Trophoblast cell (in vitro differentiated cells and primary cell): ENCODE measurements around the gene MARK1.
A peak's percentile ranks its signal among the peaks of the same experiment; 100 is the strongest.

Experiments used
- DNase-seq, 2 donors: peaks; one replicate each; pipeline ENCODE4 v3.0.0-alpha.2; 2016
- H2AFZ ChIP-seq: 2 replicates; pipeline ENCODE4 v1.6.1; 2013; ENCODE audit warnings: low read length, moderate library complexity, mild to moderate bottlenecking; ENCODE audit not compliant: insufficient read depth, poor library complexity
- H2AK5ac ChIP-seq: 2 replicates; pipeline ENCODE4 v1.6.1; 2013; ENCODE audit warnings: mild to moderate bottlenecking, low read length
- H2BK120ac ChIP-seq: 2 replicates; pipeline ENCODE4 v1.6.1; 2013; ENCODE audit warnings: low read length, mild to moderate bottlenecking, moderate library complexity; ENCODE audit not compliant: insufficient read depth, poor library complexity
- H2BK12ac ChIP-seq: 2 replicates; pipeline ENCODE4 v1.6.1; 2013; ENCODE audit warnings: mild to moderate bottlenecking, low read length, moderate library complexity
- H2BK5ac ChIP-seq: 2 replicates; pipeline ENCODE4 v1.6.1; 2013; ENCODE audit warnings: low read length, low read depth, moderate library complexity, mild to moderate bottlenecking; ENCODE audit not compliant: poor library complexity
- H3K14ac ChIP-seq: 2 replicates; pipeline ENCODE4 v1.6.1; 2013; ENCODE audit warnings: mild to moderate bottlenecking, low read length
- H3K18ac ChIP-seq: 2 replicates; pipeline ENCODE4 v1.6.1; 2013; ENCODE audit warnings: mild to moderate bottlenecking, low read length
- H3K23ac ChIP-seq: 2 replicates; pipeline ENCODE4 v1.6.1; 2013; ENCODE audit warnings: low read length
- H3K27ac ChIP-seq: 2 replicates; pipeline ENCODE4 v1.5.1; 2013; ENCODE audit warnings: low read depth, mild to moderate bottlenecking, inconsistent platforms, low read length, moderate library complexity
- H3K27me3 ChIP-seq: 2 replicates; pipeline ENCODE4 v1.6.1; 2013; ENCODE audit warnings: inconsistent platforms, mild to moderate bottlenecking, low read length, moderate library complexity; ENCODE audit not compliant: insufficient read depth
- H3K36me3 ChIP-seq, 2 experiments: 1 replicate in 1 of 2; 2 replicates in 1 of 2; pipeline ENCODE4 v1.6.1; 2013; ENCODE audit warnings: low read length in 2 of 2, mild to moderate bottlenecking in 2 of 2, moderate library complexity in 1 of 2; ENCODE audit not compliant: insufficient read depth in 2 of 2, control insufficient read depth in 1 of 2
- H3K4ac ChIP-seq: 2 replicates; pipeline ENCODE4 v1.6.1; 2013; ENCODE audit warnings: low read depth, mild to moderate bottlenecking, low read length, moderate library complexity
- H3K4me1 ChIP-seq, 2 experiments: 1 replicate in 1 of 2; 2 replicates in 1 of 2; pipeline ENCODE4 v1.6.1; 2013; ENCODE audit warnings: low read length in 2 of 2, mild to moderate bottlenecking in 2 of 2, moderate library complexity in 1 of 2; ENCODE audit not compliant: insufficient read depth in 2 of 2, control insufficient read depth in 1 of 2
- H3K4me2 ChIP-seq: 2 replicates; pipeline ENCODE4 v1.6.1; 2013; ENCODE audit warnings: inconsistent platforms, mild to moderate bottlenecking, low read length, moderate library complexity
- H3K4me3 ChIP-seq: 2 replicates; pipeline ENCODE4 v1.5.1; 2013; ENCODE audit warnings: mild to moderate bottlenecking, low read depth, low read length, inconsistent platforms
- H3K79me1 ChIP-seq: one replicate; pipeline ENCODE4 v1.6.1; 2013; ENCODE audit warnings: low read length
- H3K79me2 ChIP-seq: 2 replicates; pipeline ENCODE4 v1.6.1; 2013; ENCODE audit warnings: low read length, mild to moderate bottlenecking; ENCODE audit not compliant: control insufficient read depth, insufficient read depth, poor library complexity
- H3K9ac ChIP-seq: 2 replicates; pipeline ENCODE4 v1.6.1; 2013; ENCODE audit warnings: mild to moderate bottlenecking, low read length
- H3K9me3 ChIP-seq: 2 replicates; pipeline ENCODE4 v1.6.1; 2013; ENCODE audit warnings: low read depth, mild to moderate bottlenecking, control low read depth, inconsistent platforms, low read length; ENCODE audit not compliant: insufficient read depth
- H4K12ac ChIP-seq: 2 replicates; pipeline ENCODE4 v1.6.1; 2013; ENCODE audit warnings: low read depth, mild to moderate bottlenecking, low read length, moderate library complexity
- H4K8ac ChIP-seq: 2 replicates; pipeline ENCODE4 v1.6.1; 2013; ENCODE audit warnings: low read depth, mild to moderate bottlenecking, low read length, moderate library complexity
- H4K91ac ChIP-seq: one replicate; pipeline ENCODE4 v1.6.1; 2013; ENCODE audit warnings: low read depth, mild to moderate bottlenecking, low read length, moderate library complexity
- WGBS: extraction: QIAGEN DNeasy Blood & Tissue Kit; methylation state at CpG from one replicate; pipeline ENCODE4 v1.1.7; 2013; ENCODE audit warnings: missing lambda C conversion rate; ENCODE audit not compliant: insufficient read length, insufficient coverage; ENCODE audit errors: extremely low coverage; 5-methylcytosine and 5-hydroxymethylcytosine counted together

Gene MARK1

GRCh38 chr1:220516014-220516721 is 11.8 kb upstream of the MARK1 start:
- Histone ChIP-seq H4K8ac (no peak overlapping the region), H3K23ac (no peak overlapping the region), H2BK5ac (no peak overlapping the region), H3K4ac (no peak overlapping the region), H2BK120ac (no peak overlapping the region), H2AK5ac (no peak overlapping the region), H3K18ac (no peak overlapping the region), H3K79me1 (no peaks in the 10 kb centered on the region), H3K36me3 (no peaks in the 10 kb centered on the region), H3K14ac (no peak overlapping the region), H3K4me1 (no peaks in the 10 kb centered on the region), H3K4me3 (no peak overlapping the region), H3K9me3 (no peaks in the 10 kb centered on the region), H3K4me2 (no peak overlapping the region), H4K91ac (no peak overlapping the region), H3K27me3 (no peaks in the 10 kb centered on the region), H3K27ac (no peak overlapping the region), H4K12ac (no peak overlapping the region), H3K9ac (no peak overlapping the region), H3K79me2 (no peaks in the 10 kb centered on the region), H2BK12ac (no peak overlapping the region), H2AFZ (no peak overlapping the region)
- DNase-seq, result no peak
- no CpG with 5 or more reads among the region's 6 CpGs for WGBS

DNA sequence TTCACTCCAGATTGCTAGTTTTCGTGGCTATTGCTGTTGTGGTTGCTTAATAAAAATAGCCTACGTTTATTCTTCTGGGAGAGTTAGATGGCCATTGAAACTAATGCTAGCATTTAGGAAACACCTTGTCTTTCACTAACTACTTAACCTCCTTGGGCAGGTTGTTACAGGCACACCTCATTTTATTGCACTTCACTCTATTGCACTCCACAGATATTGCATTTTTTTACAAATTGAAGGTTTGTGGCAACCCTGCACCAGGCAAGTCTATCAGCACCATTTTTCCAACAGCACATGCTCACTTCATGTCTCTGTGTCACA is 11.3 kb upstream of the MARK1 start:
- H3K4ac ChIP-seq, result no peak overlapping the region
- H4K8ac ChIP-seq, result no peak overlapping the region
- H3K4me1 ChIP-seq, result no peaks in the 10 kb centered on the region
- no peak overlapping the region for H3K18ac ChIP-seq
- no peak overlapping the region for H3K14ac ChIP-seq
- H3K79me1 ChIP-seq, result no peaks in the 10 kb centered on the region
- H2BK12ac ChIP-seq, result no peak overlapping the region
- no peak overlapping the region for H3K4me2 ChIP-seq
- H2AK5ac ChIP-seq, result no peak overlapping the region
- H3K9me3 ChIP-seq, result no peaks in the 10 kb centered on the region
- H3K79me2 ChIP-seq, result no peaks in the 10 kb centered on the region
- no peak overlapping the region for H2BK120ac ChIP-seq
- no peak overlapping the region for H2AFZ ChIP-seq
- no peak overlapping the region for H3K23ac ChIP-seq
- no peak overlapping the region for H3K27ac ChIP-seq
- no peak overlapping the region for H4K12ac ChIP-seq
- no peak overlapping the region for H3K9ac ChIP-seq
- H3K4me3 ChIP-seq, result no peak overlapping the region
- DNase-seq, result no peak
- no peak overlapping the region for H2BK5ac ChIP-seq
- no peaks in the 10 kb centered on the region for H3K36me3 ChIP-seq
- H3K27me3 ChIP-seq, result no peaks in the 10 kb centered on the region
- H4K91ac ChIP-seq, result no peak overlapping the region
- WGBS, result no CpG with 5 or more reads among the region's 2 CpGs

DNA sequence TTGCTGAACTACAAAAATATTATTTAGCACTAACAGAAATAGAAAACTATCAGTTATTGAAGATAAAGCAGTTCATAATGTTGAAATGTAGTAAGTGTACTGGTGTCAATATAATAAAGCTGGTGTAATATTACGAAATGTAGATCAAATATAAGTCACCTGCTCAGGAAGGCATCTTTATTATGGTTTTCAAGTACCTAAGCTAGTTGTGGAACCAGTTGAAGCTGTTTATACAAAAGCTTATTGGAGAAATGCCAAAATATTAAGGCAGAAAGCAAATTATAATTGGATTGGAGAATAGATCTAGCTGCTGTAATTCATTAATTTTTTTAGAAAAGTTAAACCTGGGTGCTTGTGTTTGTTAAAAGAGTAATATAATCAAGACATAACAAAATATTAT is 6.2 kb upstream of the MARK1 start:
- Histone ChIP-seq H3K18ac (no peak overlapping the region), H2BK5ac (no peak overlapping the region), H3K4me2 (no peak overlapping the region), H2AK5ac (no peak overlapping the region), H3K4me1 (no peaks in the 10 kb centered on the region), H2BK120ac (no peak overlapping the region), H2AFZ (no peak overlapping the region), H3K14ac (no peak overlapping the region), H3K36me3 (no peaks in the 10 kb centered on the region), H3K9ac (no peak overlapping the region), H4K12ac (no peak overlapping the region), H3K27me3 (no peaks in the 10 kb centered on the region), H4K8ac (no peak overlapping the region), H3K79me2 (no peaks in the 10 kb centered on the region), H3K9me3 (no peaks in the 10 kb centered on the region), H2BK12ac (no peak overlapping the region), H3K4me3 (no peak overlapping the region), H3K27ac (no peak overlapping the region), H3K4ac (no peak overlapping the region), H4K91ac (no peak overlapping the region), H3K79me1 (no peaks in the 10 kb centered on the region), H3K23ac (no peak overlapping the region)
- WGBS, result no CpG with 5 or more reads among the region's 1 CpG
- DNase-seq, result no peak

DNA sequence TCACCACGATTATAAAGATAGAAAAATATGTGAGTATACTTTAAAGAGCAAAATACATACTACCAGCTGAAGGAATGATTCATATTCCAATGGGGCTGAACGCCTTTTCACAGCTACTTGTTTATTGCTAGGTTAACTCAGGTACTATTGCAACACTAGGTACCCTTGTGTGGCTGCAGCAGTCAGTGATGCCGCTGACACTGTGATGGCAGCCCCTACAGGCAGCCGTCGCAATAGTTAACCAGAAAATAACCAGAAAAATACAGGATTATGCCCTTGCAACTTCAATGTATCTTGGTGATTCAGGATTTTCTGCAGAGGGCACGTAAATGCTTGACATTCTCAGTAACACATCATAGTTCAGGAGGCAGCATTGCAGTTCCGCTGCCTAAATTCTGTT is 1.6 kb upstream of the MARK1 start:
- no peak overlapping the region for H2BK12ac ChIP-seq
- H3K18ac ChIP-seq, result no peak overlapping the region
- H2BK120ac ChIP-seq, result no peak overlapping the region
- no peaks in the 10 kb centered on the region for H3K9me3 ChIP-seq
- no peak overlapping the region for H3K14ac ChIP-seq
- WGBS, result no CpG with 5 or more reads among the region's 7 CpGs
- H3K79me1 ChIP-seq, result peaks cover 9% of the 10 kb centered on the region
- peaks cover 15% of the 10 kb centered on the region for H3K79me2 ChIP-seq
- no peak overlapping the region for H3K4me3 ChIP-seq
- DNase-seq, result peak in 1 of 2 donors; percentile 34
- H4K91ac ChIP-seq, result no peak overlapping the region
- H3K4me1 ChIP-seq, result peaks cover 4% of the 10 kb centered on the region in 2 experiments
- H3K4ac ChIP-seq, result no peak overlapping the region
- no peak overlapping the region for H3K9ac ChIP-seq
- H3K4me2 ChIP-seq, result no peak overlapping the region
- H4K12ac ChIP-seq, result no peak overlapping the region
- H2AK5ac ChIP-seq, result no peak overlapping the region
- H3K27me3 ChIP-seq, result no peaks in the 10 kb centered on the region
- no peak overlapping the region for H2BK5ac ChIP-seq
- H3K27ac ChIP-seq, result no peak overlapping the region
- no peak overlapping the region for H2AFZ ChIP-seq
- H4K8ac ChIP-seq, result no peak overlapping the region
- no peak overlapping the region for H3K23ac ChIP-seq
- H3K36me3 ChIP-seq, result no peaks in the 10 kb centered on the region
